Breast epithelium (tissue), 3 donors: ENCODE measurements around the gene LIN28B.

Experiments used
- CTCF ChIP-seq, 3 donors: fragments of 450-650 bp; IDR thresholded peaks; one replicate each; pipeline ENCODE4 v1.5.1; 2016 to 2017; ENCODE audit warnings: antibody characterized with exemption in 3 of 3, mild to moderate bottlenecking in 3 of 3, moderate library complexity in 3 of 3
- POLR2A ChIP-seq: fragments of 450-650 bp; IDR thresholded peaks from one replicate; pipeline ENCODE4 v1.6.1; 2016; ENCODE audit warnings: antibody characterized with exemption, mild to moderate bottlenecking, moderate library complexity

DNA sequence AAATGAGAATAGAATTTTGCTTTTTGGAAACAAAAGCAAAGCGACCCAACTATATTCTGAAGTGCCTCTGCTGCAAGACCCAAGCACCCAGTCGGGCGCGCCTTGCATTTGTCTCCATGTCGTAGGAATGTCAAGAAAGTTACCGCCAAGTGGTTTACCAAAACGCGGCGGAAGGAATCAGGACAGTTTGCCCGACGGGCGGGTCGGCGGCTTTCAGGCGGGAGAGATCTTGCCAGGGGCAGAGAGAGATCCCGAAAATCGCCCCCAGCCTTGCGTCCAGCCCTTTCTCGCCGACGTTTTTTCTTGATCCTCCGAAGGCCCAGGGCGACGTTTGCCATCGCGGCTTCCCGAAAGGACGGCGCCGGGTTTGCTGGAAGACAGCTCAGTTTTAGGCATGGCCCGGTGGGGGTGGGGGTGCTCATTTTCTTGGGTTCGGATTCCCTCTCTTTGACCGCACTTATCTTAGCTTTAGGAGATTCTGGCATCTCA, 4.0 kb upstream of the LIN28B start:
- TF ChIP-seq CTCF (IDR thresholded peaks at IDR 0.05) (no peak), POLR2A (no peak)
